ENCODE results near the gene CLSTN2.

DNA sequence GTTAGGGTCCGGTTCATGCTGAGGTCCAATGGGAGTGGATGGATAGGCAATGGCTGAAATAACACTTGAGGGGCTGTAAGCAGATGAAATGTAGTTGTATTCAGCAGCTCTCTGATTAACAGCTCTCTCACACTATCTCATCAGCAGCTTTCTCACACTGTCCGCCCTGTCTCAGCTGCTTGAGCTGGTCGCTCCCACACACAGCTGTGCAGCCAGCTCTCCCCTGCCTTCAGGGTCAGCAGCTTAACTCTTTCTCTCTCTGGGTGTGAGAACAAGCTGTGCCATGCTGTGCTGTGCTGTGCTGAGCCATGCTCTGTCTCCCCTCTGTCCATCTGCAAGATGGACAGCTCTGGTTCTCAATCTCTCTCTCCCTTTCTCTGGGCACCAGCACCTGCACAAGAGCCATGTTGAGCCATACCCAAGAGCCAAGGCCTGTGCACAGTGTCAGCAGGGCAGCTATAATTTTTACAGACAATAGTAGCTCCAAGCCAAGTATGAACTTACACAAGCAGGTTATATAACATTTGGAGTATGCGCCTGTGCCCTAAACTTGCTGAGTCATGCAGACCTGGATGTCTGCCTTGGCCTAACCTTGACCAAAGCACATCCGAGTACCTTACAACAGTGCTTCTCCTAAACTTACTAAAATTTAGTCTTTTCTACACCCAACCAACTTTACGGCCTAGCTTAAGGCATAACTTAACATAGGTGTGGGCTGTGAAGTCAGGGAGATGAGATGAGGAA is 451.5 kb downstream of the CLSTN2 start:
- TF ChIP-seq CTCF (IDR thresholded peaks at IDR 0.05) (no peak), POLR2A (IDR thresholded peaks at IDR 0.05) (no peak)
